Stimulated activated naive CD8-positive, alpha-beta T cell treated with anti-CD3 and anti-CD28 coated beads, Interleukin-15, Interleukin-2, amounts not matched to agents 100 ng/mL and 50 ng/mL, for 24 hours (primary cell): ENCODE results near the gene RPL10.

Source experiments
- H3K27ac Mint-ChIP-seq: one replicate; pipeline ENCODE4 v1.8.0; 2021; ENCODE audit warnings: mild to moderate bottlenecking, mixed read lengths
- H3K27me3 Mint-ChIP-seq: one replicate; pipeline ENCODE4 v1.8.0; 2021; ENCODE audit warnings: mixed read lengths
- H3K36me3 Mint-ChIP-seq: one replicate; pipeline ENCODE4 v1.8.0; 2021; ENCODE audit warnings: low read depth, mixed read lengths
- H3K4me1 Mint-ChIP-seq: one replicate; pipeline ENCODE4 v1.8.0; 2021; ENCODE audit warnings: low read depth, mixed read lengths
- H3K4me3 Mint-ChIP-seq: one replicate; pipeline ENCODE4 v1.8.0; 2021; ENCODE audit warnings: mild to moderate bottlenecking, mixed read lengths
- H3K9me3 Mint-ChIP-seq: one replicate; pipeline ENCODE4 v1.8.0; 2021; ENCODE audit warnings: mixed read lengths

Gene RPL10

GRCh38 chrX:154369449-154370299, 28.5 kb upstream of the RPL10 start:
- Mint-ChIP-seq H3K4me1 (peaks cover 18% of the 10 kb centered on the region), H3K36me3 (peaks cover 12% of the 10 kb centered on the region), H3K27ac (peak overlapping the region; percentile 94)

GRCh38 chrX:154370300-154371016, 27.7 kb upstream of the RPL10 start:
- H3K9me3 Mint-ChIP-seq = no peaks in the 10 kb centered on the region
- H3K4me1 Mint-ChIP-seq = peaks cover 16% of the 10 kb centered on the region
- H3K36me3 Mint-ChIP-seq = peaks cover 9% of the 10 kb centered on the region
- peak overlapping the region; percentile 97 for H3K4me3 Mint-ChIP-seq
- no peaks in the 10 kb centered on the region for H3K27me3 Mint-ChIP-seq
- peak overlapping the region; percentile 94 for H3K27ac Mint-ChIP-seq

More at GRCh38 chrX:154369449-154370299, 28.5 kb upstream of the RPL10 start:
- H3K9me3 Mint-ChIP-seq = no peaks in the 10 kb centered on the region
- H3K4me3 Mint-ChIP-seq = peak overlapping the region; percentile 97
- H3K27me3 Mint-ChIP-seq = no peaks in the 10 kb centered on the region

- H3K27me3 Mint-ChIP-seq = no peaks in the 10 kb centered on the region
- peak overlapping the region; percentile 65 for H3K27ac Mint-ChIP-seq
- H3K9me3 Mint-ChIP-seq = no peaks in the 10 kb centered on the region
- peaks cover 13% of the 10 kb centered on the region for H3K4me1 Mint-ChIP-seq
- H3K4me3 Mint-ChIP-seq = peak overlapping the region; percentile 83
- H3K36me3 Mint-ChIP-seq = peaks cover 9% of the 10 kb centered on the region
Measured at GRCh38 chrX:154371017-154371788, 27.0 kb upstream of the RPL10 start.

- peaks cover 13% of the 10 kb centered on the region for H3K4me1 Mint-ChIP-seq
- peak overlapping the region; percentile 83 for H3K4me3 Mint-ChIP-seq
- H3K27ac Mint-ChIP-seq = no peak overlapping the region
- peaks cover 9% of the 10 kb centered on the region for H3K36me3 Mint-ChIP-seq
- H3K27me3 Mint-ChIP-seq = no peaks in the 10 kb centered on the region
- H3K9me3 Mint-ChIP-seq = no peaks in the 10 kb centered on the region
Measured at GRCh38 chrX:154371789-154372300, 26.3 kb upstream of the RPL10 start.

GRCh38 chrX:154372612-154373022, 25.6 kb upstream of the RPL10 start:
- Mint-ChIP-seq H3K36me3 (peaks cover 9% of the 10 kb centered on the region), H3K4me3 (peak overlapping the region; percentile 83), H3K9me3 (no peaks in the 10 kb centered on the region), H3K27me3 (no peaks in the 10 kb centered on the region), H3K4me1 (peaks cover 18% of the 10 kb centered on the region), H3K27ac (peak overlapping the region; percentile 78)

GRCh38 chrX:154373340-154374306, 24.6 kb upstream of the RPL10 start:
- H3K36me3 Mint-ChIP-seq = peaks cover 5% of the 10 kb centered on the region
- H3K4me1 Mint-ChIP-seq = peaks cover 12% of the 10 kb centered on the region
- peak overlapping the region; percentile 80 for H3K4me3 Mint-ChIP-seq
- no peak overlapping the region for H3K27ac Mint-ChIP-seq
- H3K27me3 Mint-ChIP-seq = no peaks in the 10 kb centered on the region
- H3K9me3 Mint-ChIP-seq = no peaks in the 10 kb centered on the region

GRCh38 chrX:154374313-154375155, 23.6 kb upstream of the RPL10 start, which contains the start of gene FLNA:
Gene FLNA, minus strand, starts transcription at chrX:154374634. Its CDS starts 3,389 bp downstream, at chrX:154371245.
- Mint-ChIP-seq H3K9me3 (no peaks in the 10 kb centered on the region), H3K4me1 (peaks cover 12% of the 10 kb centered on the region), H3K27me3 (no peaks in the 10 kb centered on the region), H3K36me3 (peaks cover 5% of the 10 kb centered on the region), H3K27ac (no peak within 1 kb of the TSS), H3K4me3 (peak within 1 kb of the TSS; percentile 80)

GRCh38 chrX:154375156-154375504, 23.0 kb upstream of the RPL10 start:
- peaks cover 12% of the 10 kb centered on the region for H3K4me1 Mint-ChIP-seq
- peaks cover 5% of the 10 kb centered on the region for H3K36me3 Mint-ChIP-seq
- H3K4me3 Mint-ChIP-seq = peak overlapping the region; percentile 41
- no peaks in the 10 kb centered on the region for H3K9me3 Mint-ChIP-seq
- no peaks in the 10 kb centered on the region for H3K27me3 Mint-ChIP-seq
- H3K27ac Mint-ChIP-seq = no peak overlapping the region

GRCh38 chrX:154376774-154377173, 21.4 kb upstream of the RPL10 start:
- Mint-ChIP-seq H3K36me3 (peaks cover 14% of the 10 kb centered on the region), H3K27me3 (no peaks in the 10 kb centered on the region), H3K4me1 (peaks cover 24% of the 10 kb centered on the region), H3K27ac (no peak overlapping the region), H3K9me3 (no peaks in the 10 kb centered on the region), H3K4me3 (no peak overlapping the region)

- Mint-ChIP-seq H3K4me1 (peaks cover 16% of the 10 kb centered on the region), H3K27ac (peak overlapping the region; percentile 81), H3K27me3 (no peaks in the 10 kb centered on the region), H3K36me3 (peaks cover 14% of the 10 kb centered on the region), H3K4me3 (peak overlapping the region; percentile 77), H3K9me3 (no peaks in the 10 kb centered on the region)
Measured at GRCh38 chrX:154378059-154378798, 19.9 kb upstream of the RPL10 start.

GRCh38 chrX:154378799-154379568, 19.2 kb upstream of the RPL10 start, which contains the start of gene EMD:
Gene EMD, plus strand, starts transcription at chrX:154379295. Its CDS starts 190 bp downstream, at chrX:154379485.
- peaks cover 14% of the 10 kb centered on the region for H3K36me3 Mint-ChIP-seq
- no peaks in the 10 kb centered on the region for H3K27me3 Mint-ChIP-seq
- peaks cover 16% of the 10 kb centered on the region for H3K4me1 Mint-ChIP-seq

GRCh38 chrX:154379569-154379951, 18.6 kb upstream of the RPL10 start:
- H3K27me3 Mint-ChIP-seq = no peaks in the 10 kb centered on the region
- peak overlapping the region; percentile 92 for H3K4me3 Mint-ChIP-seq
- peaks cover 21% of the 10 kb centered on the region for H3K4me1 Mint-ChIP-seq
- peaks cover 14% of the 10 kb centered on the region for H3K36me3 Mint-ChIP-seq
- H3K27ac Mint-ChIP-seq = peak overlapping the region; percentile 90
- H3K9me3 Mint-ChIP-seq = no peaks in the 10 kb centered on the region

More at GRCh38 chrX:154378799-154379568, 19.2 kb upstream of the RPL10 start, which contains the start of gene EMD:
- peak within 1 kb of the TSS; percentile 92 for H3K4me3 Mint-ChIP-seq
- peak within 1 kb of the TSS; percentile 90 for H3K27ac Mint-ChIP-seq
- H3K9me3 Mint-ChIP-seq = no peaks in the 10 kb centered on the region
